Hematopoietic multipotent progenitor cell treated with erythropoietin and hydrocortisone succinate and interleukin-3 and kit ligand, for 17 days (in vitro differentiated cells): ENCODE measurements around the gene NECTIN2.

Experiments
- DNase-seq: peaks from one replicate; pipeline ENCODE4 v3.0.0-alpha.2; 2015; ENCODE audit warnings: low spot score

The NECTIN2 gene

GRCh38 chr19:44845612-44846454 lies at the start of gene NECTIN2:
Gene NECTIN2, plus strand, starts transcription at chr19:44846297. Its CDS starts 229 bp downstream, at chr19:44846526.
- DNase-seq = peak; percentile 91

GRCh38 chr19:44796701-44797115 lies 49.4 kb upstream of the NECTIN2 start:
- DNase-seq = no peak

GRCh38 chr19:44799627-44800346 lies 46.3 kb upstream of the NECTIN2 start:
- DNase-seq = no peak

GRCh38 chr19:44800461-44800860 lies 45.6 kb upstream of the NECTIN2 start:
- peak; percentile 71 for DNase-seq

GRCh38 chr19:44803442-44804428 lies 42.4 kb upstream of the NECTIN2 start:
- DNase-seq = no peak

GRCh38 chr19:44806291-44806690 lies 39.8 kb upstream of the NECTIN2 start:
- DNase-seq = no peak

GRCh38 chr19:44807162-44807561 lies 38.9 kb upstream of the NECTIN2 start:
- no peak for DNase-seq

- no peak for DNase-seq
Measured at GRCh38 chr19:44807652-44808462, 38.2 kb upstream of the NECTIN2 start.

GRCh38 chr19:44808463-44809371 lies 37.4 kb upstream of the NECTIN2 start, which contains the start of gene BCAM:
Gene BCAM, plus strand, starts transcription at chr19:44809103. Its CDS starts 22 bp downstream, at chr19:44809125.
- no peak for DNase-seq

- DNase-seq = no peak
Measured at GRCh38 chr19:44809577-44810233, 36.4 kb upstream of the NECTIN2 start.

- no peak for DNase-seq
Measured at GRCh38 chr19:44810234-44811121, 35.6 kb upstream of the NECTIN2 start.

GRCh38 chr19:44811122-44811419 lies 35.0 kb upstream of the NECTIN2 start:
- DNase-seq = no peak

- DNase-seq = no peak
Measured at GRCh38 chr19:44812142-44812718, 33.9 kb upstream of the NECTIN2 start.

GRCh38 chr19:44813070-44813840 lies 32.8 kb upstream of the NECTIN2 start:
- DNase-seq = no peak

GRCh38 chr19:44813841-44814470 lies 32.1 kb upstream of the NECTIN2 start:
- DNase-seq = no peak

- no peak for DNase-seq
Measured at GRCh38 chr19:44814517-44814916, 31.6 kb upstream of the NECTIN2 start.

- no peak for DNase-seq
Measured at GRCh38 chr19:44816301-44816700, 29.8 kb upstream of the NECTIN2 start.
